ACHN (cell line): Measurements from ENCODE around the gene RAP1GAP2.

Experiments used
- DNase-seq: peaks from one replicate; pipeline ENCODE4 v3.0.0-alpha.2; 2015
- in situ Hi-C: cut with HindIII; loops from 2 replicates; pipeline ENCODE4 v1.10.0; 2017; ENCODE audit warnings: low sequenced_read_pairs, low pct_ligation_motif_present, low pct_unique_long_range_greater_than_20kb

The RAP1GAP2 gene

DNA sequence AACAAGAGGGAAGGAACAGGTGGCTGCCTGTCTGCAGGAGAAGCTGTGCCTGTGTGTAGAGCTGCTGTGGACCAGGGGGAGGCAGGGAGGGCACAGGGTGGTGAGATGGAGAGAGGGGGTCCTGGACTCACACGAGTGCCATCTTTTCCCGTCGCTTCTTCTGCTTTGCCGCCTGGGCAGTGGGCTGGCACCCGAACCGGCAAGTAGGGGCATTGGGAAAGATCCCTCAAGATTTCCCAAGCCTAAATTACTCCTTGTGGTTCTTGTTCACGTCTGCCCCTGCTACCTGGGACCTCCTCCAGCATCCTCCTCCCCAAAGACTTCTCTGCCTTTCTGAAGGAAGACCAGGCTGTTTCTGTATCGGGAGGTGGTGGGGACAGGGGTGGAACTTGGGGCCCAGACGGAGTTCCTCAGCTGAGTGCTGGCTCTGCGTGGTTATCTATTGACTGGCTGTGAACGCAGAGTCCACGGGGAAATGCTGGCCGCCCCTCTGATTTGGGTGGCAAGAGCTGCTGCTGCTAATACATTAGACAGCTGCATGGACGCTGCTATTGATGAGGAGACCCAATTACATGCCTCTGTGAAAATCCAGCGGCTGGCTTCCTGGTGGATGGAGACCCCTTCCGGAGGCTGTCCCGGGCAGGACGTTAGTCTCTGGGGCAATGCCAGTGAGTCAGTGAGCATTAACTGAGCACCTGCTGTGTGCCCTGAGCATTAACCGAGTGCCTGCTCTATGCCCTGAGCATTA is 152.7 kb downstream of the RAP1GAP2 start:
- in situ Hi-C loops = no loop called here
- DNase-seq = no peak

DNA sequence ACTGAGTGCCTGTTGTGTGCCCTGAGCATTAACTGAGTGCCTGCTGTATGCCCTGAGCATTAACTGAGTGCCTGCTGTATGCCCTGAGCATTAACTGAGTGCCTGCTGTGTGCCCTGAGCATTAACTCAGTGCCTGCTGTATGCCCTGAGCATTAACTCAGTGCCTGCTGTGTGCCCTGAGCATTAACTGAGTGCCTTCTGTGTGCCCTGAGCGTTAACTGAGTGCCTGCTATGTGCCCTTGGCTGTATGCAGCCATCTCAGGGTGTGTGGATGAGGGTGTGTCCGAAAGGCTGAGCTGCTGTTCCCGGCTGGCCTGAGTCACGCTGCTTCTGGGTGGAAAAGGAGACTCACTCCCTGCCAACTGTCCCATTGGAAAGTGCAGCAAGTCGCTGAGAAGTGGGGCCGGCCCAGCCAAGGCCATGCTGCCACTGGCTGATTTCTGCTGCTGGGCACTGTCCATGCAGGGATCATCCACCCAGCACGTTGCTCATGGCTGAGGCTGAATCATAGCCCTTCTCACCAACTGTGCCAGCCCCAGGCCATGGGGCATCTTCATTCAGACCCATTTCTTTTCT is 153.3 kb downstream of the RAP1GAP2 start:
- DNase-seq = no peak
- in situ Hi-C loops = no loop called here

DNA sequence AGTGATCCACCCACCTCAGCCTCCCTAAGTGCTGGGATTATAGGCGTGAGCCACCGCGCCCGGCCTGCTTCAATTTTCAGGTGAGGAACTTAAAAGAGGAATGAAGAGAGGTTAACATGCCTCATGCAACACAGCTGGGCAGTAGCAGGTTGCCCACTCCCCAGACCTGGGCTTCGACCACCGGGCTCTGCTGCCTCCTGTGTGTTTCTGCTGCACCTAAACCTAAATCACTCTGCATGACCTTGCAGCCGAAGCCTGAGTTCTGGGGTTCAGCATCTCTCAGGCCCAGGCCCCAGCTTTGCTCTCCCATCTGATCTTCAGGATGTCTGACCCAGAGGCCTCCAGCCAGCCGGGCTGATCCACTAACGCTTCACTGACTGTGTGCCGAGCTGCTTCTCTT is 154.6 kb downstream of the RAP1GAP2 start:
- in situ Hi-C loops = no loop called here

DNA sequence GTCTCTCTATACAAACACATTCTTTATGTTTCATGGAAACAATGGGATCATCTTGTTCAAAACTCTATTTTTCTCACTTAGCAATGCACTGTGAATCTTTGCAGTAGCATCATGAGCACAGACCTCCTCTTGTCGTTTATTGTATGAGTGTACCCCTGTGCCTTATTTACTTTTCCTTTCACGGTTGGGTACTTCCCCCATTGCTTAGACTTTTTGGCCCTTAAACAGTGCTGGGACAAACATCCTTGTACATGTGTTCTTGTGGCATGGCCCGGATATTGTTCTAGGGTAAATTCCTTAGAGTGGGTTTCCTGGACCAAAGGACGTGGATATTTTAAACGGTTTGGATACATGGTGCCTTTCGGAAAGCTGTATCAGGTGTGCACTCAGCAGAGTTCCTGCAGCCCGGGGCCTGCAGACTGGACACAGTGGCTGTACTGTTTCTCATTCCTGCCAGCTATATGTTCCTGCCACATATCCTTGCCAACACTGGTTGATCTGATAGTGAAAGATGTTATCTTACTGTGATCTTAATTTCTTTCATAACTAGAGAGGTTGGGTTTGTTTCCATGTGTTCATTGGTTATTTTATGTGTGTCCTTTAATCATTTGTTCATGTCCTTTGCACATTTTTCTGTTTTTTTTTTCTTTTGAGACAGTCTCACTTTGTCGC is 156.1 kb downstream of the RAP1GAP2 start:
- in situ Hi-C loops = no loop called here
- DNase-seq = no peak

More for the DNA sequence above, 154.6 kb downstream of the RAP1GAP2 start:
- no peak for DNase-seq

DNA sequence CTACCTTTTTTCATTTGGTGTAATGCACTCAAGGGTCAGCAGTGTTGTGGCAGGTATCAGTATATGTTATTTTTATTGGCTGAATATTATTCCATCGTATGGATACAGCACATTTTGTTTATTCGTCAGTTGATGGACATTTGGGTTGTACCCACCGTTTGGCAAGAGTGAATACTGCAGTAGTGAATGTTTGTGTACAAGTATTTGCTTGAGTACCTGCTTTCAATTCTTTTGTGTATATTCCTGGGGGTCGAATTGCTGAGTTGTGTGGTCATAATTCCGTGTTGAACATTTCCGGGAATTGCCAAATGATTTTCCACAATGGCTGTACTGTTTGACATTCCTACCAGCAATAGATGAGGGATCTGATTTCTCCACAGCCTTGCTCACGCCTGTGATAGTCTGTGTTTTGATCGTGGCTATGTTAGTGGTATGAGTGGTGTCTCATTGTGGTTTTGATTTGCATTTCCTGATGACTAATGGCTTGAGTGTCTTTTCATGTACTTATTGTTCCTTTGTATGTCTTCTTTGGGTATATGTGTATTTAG is 158.7 kb downstream of the RAP1GAP2 start:
- in situ Hi-C loops = no loop called here
- peak; percentile 68 for DNase-seq

DNA sequence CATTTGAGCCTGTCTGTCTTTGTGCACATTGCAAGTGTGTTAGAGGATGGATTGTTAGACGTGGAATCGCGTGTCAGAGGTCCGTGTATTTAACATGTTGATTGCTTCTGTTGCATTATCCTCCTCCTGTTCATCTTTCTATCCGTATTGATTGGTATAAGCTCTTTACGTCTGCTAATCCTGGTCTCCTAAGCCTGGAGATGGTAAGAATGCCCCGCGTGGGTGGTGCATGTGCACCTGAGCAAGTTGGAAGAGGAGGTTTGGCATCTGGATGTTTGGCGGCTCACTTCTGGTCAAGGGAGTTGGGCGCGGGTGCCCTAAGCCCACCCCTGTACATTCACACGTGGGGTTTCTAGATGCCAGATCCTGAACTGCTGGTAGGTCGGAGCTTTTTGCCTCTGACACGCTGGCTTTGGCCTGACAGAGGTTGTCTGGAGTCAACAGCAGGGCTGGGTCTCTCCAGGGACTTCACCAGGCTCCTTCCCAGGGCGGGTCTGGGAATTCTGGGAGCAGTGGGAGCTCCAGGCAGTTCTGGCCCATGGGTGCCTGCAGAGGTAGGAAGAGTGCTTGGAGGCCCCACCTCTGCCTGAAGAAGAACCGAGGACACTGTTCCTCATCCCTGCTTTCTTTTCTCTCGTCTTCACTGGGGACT is 159.8 kb downstream of the RAP1GAP2 start:
- no peak for DNase-seq
- in situ Hi-C loops = no loop called here

DNA sequence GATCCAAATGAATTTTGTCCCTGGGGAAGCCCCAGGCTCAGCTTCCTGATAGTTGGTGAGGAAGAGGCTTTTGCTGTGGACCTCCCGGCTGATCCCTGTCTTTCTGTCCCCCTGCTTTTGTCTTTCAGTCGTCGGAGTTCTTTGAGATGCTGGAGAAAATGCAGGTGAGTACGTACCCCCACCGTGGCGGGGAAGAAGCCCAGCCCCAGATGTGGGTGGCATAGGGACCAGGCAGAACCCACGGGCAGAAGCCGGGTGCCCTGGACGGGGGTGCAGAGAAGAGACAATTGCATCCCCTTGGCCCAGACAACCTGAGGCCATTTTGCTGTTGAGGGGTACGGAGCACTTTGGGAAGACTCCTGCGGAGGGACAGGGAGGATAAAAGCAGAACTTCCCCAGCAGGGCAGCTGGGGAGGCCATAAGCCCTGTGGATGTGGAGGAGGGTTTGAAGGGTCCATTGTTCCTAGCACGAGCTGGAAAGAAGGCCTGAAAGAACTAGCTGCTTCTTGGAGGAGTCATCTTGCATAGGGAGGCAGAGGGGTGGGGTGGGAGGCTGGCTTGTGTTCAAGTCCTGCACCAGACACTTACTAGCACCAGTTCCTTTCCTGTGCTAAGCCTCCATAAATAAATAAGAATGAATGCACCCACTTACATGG is 161.5 kb downstream of the RAP1GAP2 start:
- in situ Hi-C loops = no loop called here
- DNase-seq = no peak

DNA sequence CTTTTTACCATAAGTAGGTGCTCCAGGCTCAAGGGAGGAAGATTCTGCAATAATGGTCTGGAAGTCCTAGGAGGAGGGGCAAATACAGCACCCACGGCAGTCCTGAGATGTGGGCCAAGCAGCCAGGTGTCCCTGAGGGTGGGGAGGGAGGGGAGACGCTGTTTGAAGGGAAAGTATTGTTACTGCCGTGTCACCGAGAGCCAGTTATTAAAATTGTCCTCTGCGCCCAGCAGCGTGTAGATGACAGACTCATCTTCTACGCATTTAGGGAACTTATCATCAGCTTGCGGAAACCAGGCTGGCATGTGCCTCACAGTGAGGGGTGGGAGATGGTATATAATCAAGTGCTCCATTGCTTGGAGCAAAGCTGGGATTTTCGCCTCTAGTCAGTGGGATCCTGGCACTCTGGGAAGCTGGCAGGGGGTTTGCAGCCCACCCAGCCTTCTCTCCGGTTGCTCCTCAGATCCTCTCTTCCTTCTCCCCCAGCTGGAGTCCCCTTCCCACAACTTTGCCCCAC is 162.5 kb downstream of the RAP1GAP2 start:
- in situ Hi-C loops = no loop called here
- DNase-seq = no peak

DNA sequence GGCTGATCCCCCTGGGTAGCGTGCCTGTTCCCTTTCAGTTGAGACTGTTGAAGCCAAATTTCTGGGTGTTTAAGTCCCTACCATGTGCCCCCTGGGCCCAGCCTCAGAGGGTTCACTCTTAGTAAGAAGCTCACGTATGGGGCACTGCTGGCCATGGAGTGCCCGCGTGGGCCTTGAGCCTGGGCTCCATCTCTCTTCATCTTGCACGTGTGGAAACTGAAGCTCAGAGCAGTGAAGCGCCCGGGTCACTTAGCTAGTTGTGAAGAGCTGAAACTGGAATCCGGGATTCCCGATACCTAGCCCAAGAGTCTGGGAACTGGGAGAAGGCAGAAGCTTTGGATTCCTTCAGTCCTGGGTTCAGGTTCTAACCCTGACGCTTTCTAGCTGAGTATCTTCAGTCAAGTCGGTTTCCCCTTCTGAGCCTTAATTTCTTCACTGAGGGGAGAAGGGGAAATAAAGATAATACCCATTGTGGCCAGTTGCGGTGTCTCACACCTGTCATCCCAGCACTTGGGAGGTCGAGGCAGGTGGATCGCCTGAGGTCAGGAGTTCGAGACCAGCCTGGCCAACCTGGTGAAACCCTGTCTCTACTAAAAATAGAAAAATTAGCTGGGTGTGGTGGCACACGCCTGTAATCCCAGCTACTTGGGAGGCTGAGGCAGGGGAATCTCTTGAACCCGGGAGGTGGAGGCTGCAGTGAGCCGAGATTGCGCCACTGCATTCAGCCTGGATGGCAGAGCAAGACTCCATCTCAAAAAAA is 163.3 kb downstream of the RAP1GAP2 start:
- no peak for DNase-seq
- in situ Hi-C loops = no loop called here

DNA sequence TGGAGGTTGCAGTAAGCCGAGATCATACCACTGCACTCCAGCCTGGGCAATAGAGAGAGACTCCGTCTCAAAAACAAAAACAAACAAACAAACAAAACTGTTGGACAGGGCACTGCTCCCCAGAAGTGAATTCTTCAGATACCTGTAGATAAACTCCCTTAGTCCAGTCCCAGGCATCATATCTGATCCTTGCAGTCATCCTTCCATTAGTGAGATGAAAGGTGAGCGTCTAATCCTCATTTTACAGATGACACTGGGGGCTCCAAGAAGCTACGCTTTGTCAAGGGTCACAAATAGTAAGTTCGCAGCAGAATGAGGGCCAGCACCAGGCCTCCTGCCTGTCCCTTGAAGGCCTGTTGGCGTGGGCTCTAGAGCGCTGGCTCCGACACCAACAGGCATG is 165.2 kb downstream of the RAP1GAP2 start:
- no peak for DNase-seq
- in situ Hi-C loops = no loop called here

DNA sequence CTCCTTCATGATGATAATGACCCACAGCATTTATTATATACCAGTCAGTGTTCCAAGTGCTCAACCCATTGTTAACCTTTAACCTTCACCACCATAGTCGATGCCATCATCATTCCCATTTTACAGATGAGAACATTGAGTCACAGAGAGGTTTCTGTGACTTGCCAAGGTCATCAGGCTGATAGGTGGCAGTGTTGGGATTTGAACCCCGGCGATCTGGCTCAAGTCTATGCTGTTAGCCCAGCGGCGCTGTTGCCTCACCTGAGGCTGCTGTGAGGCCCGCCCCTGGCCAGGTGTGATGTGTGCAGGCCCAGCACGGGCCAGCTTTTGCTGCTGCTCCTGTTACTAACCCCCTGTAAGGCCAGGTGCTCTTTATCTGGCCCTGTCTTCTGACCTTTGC is 166.0 kb downstream of the RAP1GAP2 start:
- no peak for DNase-seq
- in situ Hi-C loops = no loop called here

DNA sequence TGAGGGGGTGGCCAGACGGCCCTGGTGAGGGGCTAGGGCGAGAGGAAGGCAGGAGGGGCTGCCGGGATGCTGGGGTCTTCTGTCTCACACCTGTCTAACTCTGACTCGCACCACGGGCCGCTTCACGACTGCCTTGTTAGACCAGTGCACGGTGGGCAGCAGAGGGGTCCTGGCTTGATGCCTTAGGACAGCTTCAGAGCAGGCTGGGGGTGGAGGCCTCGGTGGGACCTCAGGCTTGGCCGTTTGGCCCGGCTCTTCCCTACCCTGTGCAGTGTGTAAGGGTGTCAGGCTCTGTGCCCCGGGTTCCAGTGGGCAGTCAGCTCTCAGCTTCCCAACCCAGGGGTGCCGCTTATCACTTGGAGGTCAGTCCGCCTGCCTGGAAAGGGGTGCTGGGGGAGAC is 166.5 kb downstream of the RAP1GAP2 start:
- DNase-seq = no peak
- in situ Hi-C loops = no loop called here

DNA sequence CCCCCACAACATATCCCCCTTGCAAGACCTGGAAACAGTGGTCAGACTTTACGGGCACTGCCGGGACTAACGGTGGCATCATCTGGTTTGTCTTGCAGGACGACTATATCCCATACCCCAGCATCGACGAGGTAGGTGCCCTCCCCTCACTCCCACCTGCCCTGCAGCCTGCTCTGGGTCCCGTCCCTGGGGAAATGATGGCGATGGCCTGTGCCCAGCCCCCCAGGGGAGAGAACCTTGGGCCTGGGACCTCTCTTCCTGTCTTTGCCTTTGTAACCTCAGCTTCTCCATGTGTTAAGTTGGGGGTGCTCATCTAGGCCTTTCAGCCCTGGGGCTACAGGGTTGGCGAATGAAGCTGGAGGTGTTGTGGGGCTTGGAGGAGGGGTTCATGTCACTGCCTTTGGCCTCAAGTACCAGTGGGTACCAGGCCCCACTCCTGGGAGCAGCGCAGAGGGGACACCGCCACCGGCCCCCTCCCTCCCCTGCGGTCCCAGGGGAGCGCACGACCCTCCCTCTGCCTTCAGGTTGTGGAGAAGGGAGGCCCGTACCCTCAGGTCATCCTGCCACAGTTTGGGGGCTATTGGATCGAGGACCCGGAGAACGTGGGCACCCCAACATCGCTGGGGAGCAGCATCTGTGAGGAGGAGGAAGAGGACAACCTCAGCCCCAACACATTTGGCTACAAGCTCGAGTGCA is 167.2 kb downstream of the RAP1GAP2 start:
- no peak for DNase-seq
- in situ Hi-C loops = no loop called here

DNA sequence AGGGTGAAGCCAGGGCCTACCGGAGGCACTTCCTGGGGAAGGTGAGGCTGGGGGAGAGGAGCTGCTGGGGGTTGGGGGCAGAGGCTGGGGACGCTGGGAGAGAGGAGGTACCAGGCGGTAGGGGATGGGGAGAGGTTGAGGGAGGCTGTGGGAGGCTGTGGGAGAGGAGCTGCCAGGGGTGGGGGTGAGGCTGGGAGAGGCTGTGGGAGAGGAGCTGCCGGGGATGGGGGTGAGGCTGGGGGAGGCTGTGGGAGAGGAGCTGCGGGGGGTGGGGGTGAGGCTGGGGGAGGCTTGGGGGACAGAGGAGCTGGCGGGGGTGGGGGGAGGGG is 167.8 kb downstream of the RAP1GAP2 start:
- in situ Hi-C loops = no loop called here
- DNase-seq = no peak

DNA sequence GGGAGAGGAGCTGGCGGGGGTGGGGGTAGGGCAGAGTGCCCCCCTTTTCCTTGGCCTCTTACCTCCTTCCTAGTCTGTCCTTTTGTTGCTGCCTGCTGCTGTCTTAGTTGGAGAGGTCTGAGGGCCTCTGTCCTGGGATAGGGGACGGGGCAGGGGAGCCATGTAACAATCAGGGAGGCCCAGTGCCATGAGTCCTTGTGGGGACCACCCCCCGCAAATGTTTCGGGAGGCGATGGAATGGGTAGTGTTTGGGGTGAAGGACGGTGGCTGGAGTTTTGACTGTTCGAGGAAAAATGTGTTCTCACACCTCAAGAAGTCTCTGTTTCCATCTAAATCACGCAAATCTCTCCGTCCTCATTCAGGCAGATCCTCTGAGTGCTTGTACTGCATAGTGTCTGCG is 168.1 kb downstream of the RAP1GAP2 start:
- DNase-seq = no peak
- in situ Hi-C loops = no loop called here

DNA sequence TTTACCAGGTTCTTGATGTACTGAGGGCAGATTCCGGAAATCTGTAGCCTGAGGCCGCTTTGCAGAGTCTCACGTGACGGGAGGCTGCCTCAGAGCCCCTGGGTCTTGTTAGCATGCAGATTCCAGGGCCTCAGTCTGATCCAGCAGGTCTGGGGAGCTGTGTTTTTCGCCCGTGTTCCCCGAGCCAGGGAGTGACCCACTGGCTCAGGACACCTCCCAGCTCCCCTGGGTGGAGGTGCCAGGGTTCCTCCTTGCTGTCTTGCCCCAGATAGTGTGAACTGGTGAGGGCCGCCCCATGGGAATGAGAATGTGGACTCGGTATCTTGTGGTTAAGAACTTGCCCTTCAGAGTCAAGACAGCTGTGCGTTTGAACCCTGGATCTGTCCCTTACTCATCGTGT is 168.6 kb downstream of the RAP1GAP2 start:
- DNase-seq = no peak
- in situ Hi-C loops = no loop called here
